GM23248 (cell line): ENCODE data around the gene DNAH11. TPM values are rescaled to one million over a fixed set of nuclear protein-coding genes. Genes with fewer than 3 reads are reported as not detected.
A peak's percentile ranks its signal among the peaks of the same experiment; 100 is the strongest.

Experiments used
- DNase-seq: peaks from one replicate; pipeline ENCODE4 v3.0.0-alpha.2; 2015
- H2AFZ ChIP-seq: fragments of 200-600 bp; sonication (generic); 2 replicates; pipeline ENCODE4 v1.6.1; 2016; ENCODE audit warnings: antibody characterized with exemption
- H3F3A ChIP-seq: fragments of 200-600 bp; sonication (generic); 2 replicates; pipeline ENCODE4 v1.6.1; 2016; ENCODE audit warnings: mild to moderate bottlenecking, antibody characterized with exemption, mixed run types; ENCODE audit not compliant: insufficient read depth
- H3K27ac ChIP-seq: fragments of 200-600 bp; sonication (generic); 2 replicates; pipeline ENCODE4 v1.5.1; 2016; ENCODE audit warnings: mild to moderate bottlenecking
- H3K27me3 ChIP-seq: fragments of 200-600 bp; sonication (generic); replicated peaks from 2 replicates; pipeline ENCODE4 v1.6.1; 2016; ENCODE audit warnings: mild to moderate bottlenecking; ENCODE audit not compliant: insufficient read depth
- H3K36me3 ChIP-seq: fragments of 200-600 bp; sonication (generic); 2 replicates; pipeline ENCODE4 v1.6.1; 2016; ENCODE audit warnings: low read depth, mild to moderate bottlenecking
- H3K4me1 ChIP-seq: fragments of 200-600 bp; sonication (generic); 2 replicates; pipeline ENCODE4 v1.6.1; 2016; ENCODE audit warnings: mild to moderate bottlenecking; ENCODE audit not compliant: insufficient read depth
- H3K4me2 ChIP-seq: fragments of 200-600 bp; sonication (generic); one replicate; pipeline ENCODE4 v1.6.1; 2016; ENCODE audit warnings: mild to moderate bottlenecking; ENCODE audit not compliant: unreplicated experiment
- H3K4me3 ChIP-seq: fragments of 200-600 bp; sonication (generic); 2 replicates; pipeline ENCODE4 v1.5.1; 2016; ENCODE audit warnings: mild to moderate bottlenecking
- H3K79me2 ChIP-seq: fragments of 200-600 bp; sonication (generic); 2 replicates; pipeline ENCODE4 v1.6.1; 2016; ENCODE audit warnings: mild to moderate bottlenecking; ENCODE audit not compliant: insufficient read depth
- H3K9ac ChIP-seq: fragments of 200-600 bp; sonication (generic); 2 replicates; pipeline ENCODE4 v1.6.1; 2016; ENCODE audit warnings: mild to moderate bottlenecking
- H3K9me2 ChIP-seq: fragments of 200-600 bp; sonication (generic); 2 replicates; pipeline ENCODE4 v1.6.1; 2016; ENCODE audit warnings: mixed run types, mild to moderate bottlenecking, moderate library complexity; ENCODE audit not compliant: insufficient read depth
- H3K9me3 ChIP-seq: fragments of 200-600 bp; sonication (generic); one replicate; pipeline ENCODE4 v1.6.1; 2017; ENCODE audit warnings: low read depth
- H4K20me1 ChIP-seq: fragments of 200-600 bp; sonication (generic); 2 replicates; pipeline ENCODE4 v1.6.0; 2016; ENCODE audit not compliant: insufficient read depth
- EZH2 ChIP-seq: fragments of 200-600 bp; sonication (generic); IDR thresholded peaks from 2 replicates; pipeline ENCODE4 v1.6.1; 2018; ENCODE audit warnings: antibody characterized with exemption, mild to moderate bottlenecking; ENCODE audit not compliant: insufficient read depth, poor library complexity, severe bottlenecking
- EZH2phosphoT487 ChIP-seq: fragments of 200-600 bp; sonication (generic); IDR thresholded peaks from 2 replicates; pipeline ENCODE4 v1.6.1; 2018; ENCODE audit warnings: antibody characterized with exemption, moderate library complexity, mild to moderate bottlenecking, low read depth; ENCODE audit not compliant: insufficient read depth
- WGBS, 2 experiments: methylation state at CpG; one replicate each; pipeline ENCODE4 v1.1.6; 2015 to 2017; ENCODE audit warnings: low lambda C conversion rate in 2 of 2, low coverage in 1 of 2; ENCODE audit errors: missing lambda C conversion rate in 2 of 2; 5-methylcytosine and 5-hydroxymethylcytosine counted together
- in situ Hi-C: fragments of 300-500 bp; cut with MboI; formaldehyde crosslinking; loops from 2 replicates; pipeline ENCODE4 v1.15.0; 2020
- polyA plus RNA-seq: library from polyadenylated mRNA; unstranded; fragments of >200 nt; fragmentation: Nextera tagmentation; extraction: Ambion mirVana; gene quantifications from 2 replicates; pipeline ENCODE4 v1.2.1, GENCODE V29; 2016
- total RNA-seq: library from RNA; depleted of rRNA; stranded (reverse); fragments of >200 nt; shearing (Covaris generic); gene quantifications from 2 replicates; pipeline ENCODE4 v1.2.3, GENCODE V29; 2014

The DNAH11 gene
- total and polyA plus RNA-seq, 2 experiments from 2014 or later = 0.91 to 3.1 TPM

- Histone ChIP-seq H3F3A (peaks cover 30% of the 10 kb centered on the region), H3K9me3 (no peaks in the 10 kb centered on the region), H3K79me2 (0 out of 2 replicates have a peak, but pooled peaks cover 5% of the 10 kb centered on the region), H2AFZ (no peak overlapping the region), H3K4me3 (no peak overlapping the region), H3K27me3 (no peaks in the 10 kb centered on the region), H3K36me3 (peaks cover 19% of the 10 kb centered on the region), H3K27ac (peak overlapping the region; percentile 93; the same call in 1 of the 2 replicates), H3K9ac (no peak overlapping the region), H4K20me1 (no peaks in the 10 kb centered on the region), H3K4me2 (no peak overlapping the region), H3K4me1 (peaks cover 26% of the 10 kb centered on the region), H3K9me2 (no peaks in the 10 kb centered on the region)
- TF ChIP-seq EZH2phosphoT487 (no peak), EZH2 (no peak)
- DNase-seq = no peak
- 90 to 95% methylated on average over 6 of the region's 6 CpGs for WGBS, 2 experiments
- in situ Hi-C loops = no loop called here
These were observed 367.4 kb downstream of the DNAH11 start for GRCh38 chr7:21910253-21910652.

GRCh38 chr7:21911341-21911875 is 368.6 kb downstream of the DNAH11 start:
- H3K36me3 ChIP-seq = peaks cover 9% of the 10 kb centered on the region

GRCh38 chr7:21912305-21912704 is 369.5 kb downstream of the DNAH11 start:
- in situ Hi-C loops = no loop called here
- Histone ChIP-seq H3K4me2 (peak overlapping the region; percentile 85), H3K36me3 (peaks cover 2% of the 10 kb centered on the region; the same call in 1 of the 2 replicates), H3K27me3 (no peaks in the 10 kb centered on the region), H3K9me3 (no peaks in the 10 kb centered on the region), H2AFZ (peak overlapping the region; percentile 25; the same call in 1 of the 2 replicates), H3K27ac (peak overlapping the region; percentile 93), H3K9me2 (no peaks in the 10 kb centered on the region), H3K4me1 (peaks cover 26% of the 10 kb centered on the region), H3K79me2 (peaks cover 14% of the 10 kb centered on the region; the same call in 1 of the 2 replicates), H3F3A (peaks cover 30% of the 10 kb centered on the region), H3K4me3 (peak overlapping the region; percentile 47), H4K20me1 (no peaks in the 10 kb centered on the region), H3K9ac (peak overlapping the region; percentile 69)
- WGBS, 2 experiments = 20 to 21% methylated on average over 7 of the region's 7 CpGs
- DNase-seq = peak; percentile 93
- no peak for TF ChIP-seq EZH2phosphoT487
- no peak for TF ChIP-seq EZH2

More at GRCh38 chr7:21911341-21911875, 368.6 kb downstream of the DNAH11 start:
- H3K9ac ChIP-seq = peak overlapping the region; percentile 69
- H4K20me1 ChIP-seq = no peaks in the 10 kb centered on the region
- peak overlapping the region; percentile 93 for H3K27ac ChIP-seq
- H3K9me3 ChIP-seq = no peaks in the 10 kb centered on the region
- TF ChIP-seq EZH2 = no peak
- TF ChIP-seq EZH2phosphoT487 = no peak
- H3K9me2 ChIP-seq = no peaks in the 10 kb centered on the region
- H2AFZ ChIP-seq = peak overlapping the region; percentile 25
- H3K27me3 ChIP-seq = no peaks in the 10 kb centered on the region
- peak; percentile 88 for DNase-seq
- peaks cover 5% of the 10 kb centered on the region; the same call in 1 of the 2 replicates for H3K79me2 ChIP-seq
- WGBS, 2 experiments = 17 to 26% methylated on average over 8 of the region's 8 CpGs
- peak overlapping the region; percentile 85 for H3K4me2 ChIP-seq
- H3K4me3 ChIP-seq = peak overlapping the region; percentile 47
- in situ Hi-C loops = no loop called here
- peaks cover 26% of the 10 kb centered on the region for H3K4me1 ChIP-seq
- H3F3A ChIP-seq = peaks cover 30% of the 10 kb centered on the region

- no peaks in the 10 kb centered on the region for H3K36me3 ChIP-seq
- no peak overlapping the region for H3K4me3 ChIP-seq
- no peak for DNase-seq
- peak overlapping the region; percentile 85 for H3K4me2 ChIP-seq
- 82 to 84% methylated on average over 8 of the region's 8 CpGs for WGBS, 2 experiments
- peaks cover 21% of the 10 kb centered on the region for H3K79me2 ChIP-seq
- no peak overlapping the region for H2AFZ ChIP-seq
- no peak for TF ChIP-seq EZH2
- TF ChIP-seq EZH2phosphoT487 = no peak
- in situ Hi-C loops = no loop called here
- no peaks in the 10 kb centered on the region for H3K9me3 ChIP-seq
- H3F3A ChIP-seq = peaks cover 30% of the 10 kb centered on the region
- H3K9me2 ChIP-seq = no peaks in the 10 kb centered on the region
- no peaks in the 10 kb centered on the region for H4K20me1 ChIP-seq
- peaks cover 26% of the 10 kb centered on the region for H3K4me1 ChIP-seq
- peak overlapping the region; percentile 93 for H3K27ac ChIP-seq
- no peaks in the 10 kb centered on the region for H3K27me3 ChIP-seq
- no peak overlapping the region for H3K9ac ChIP-seq
These were observed 370.3 kb downstream of the DNAH11 start for GRCh38 chr7:21912931-21913780.
